GM12864 (cell line): ENCODE data around the gene ABCA3.

Experiments used
- DNase-seq: peaks from one replicate; pipeline ENCODE4 v3.0.0-alpha.2; 2011; ENCODE audit warnings: low read depth
- H3K4me3 ChIP-seq: 2 replicates; pipeline ENCODE4 v1.5.1; 2011; ENCODE audit warnings: mild to moderate bottlenecking, low read depth, low read length, control low read depth
- TF ChIP-seq, protein P1 (sequence below): IDR thresholded peaks from 2 replicates; pipeline ENCODE4 v1.5.1; 2011; ENCODE audit warnings: low read depth, mild to moderate bottlenecking, moderate library complexity, low read length, control low read depth, inconsistent platforms; ENCODE audit errors: missing control alignments

ABCA3 gene

DNA sequence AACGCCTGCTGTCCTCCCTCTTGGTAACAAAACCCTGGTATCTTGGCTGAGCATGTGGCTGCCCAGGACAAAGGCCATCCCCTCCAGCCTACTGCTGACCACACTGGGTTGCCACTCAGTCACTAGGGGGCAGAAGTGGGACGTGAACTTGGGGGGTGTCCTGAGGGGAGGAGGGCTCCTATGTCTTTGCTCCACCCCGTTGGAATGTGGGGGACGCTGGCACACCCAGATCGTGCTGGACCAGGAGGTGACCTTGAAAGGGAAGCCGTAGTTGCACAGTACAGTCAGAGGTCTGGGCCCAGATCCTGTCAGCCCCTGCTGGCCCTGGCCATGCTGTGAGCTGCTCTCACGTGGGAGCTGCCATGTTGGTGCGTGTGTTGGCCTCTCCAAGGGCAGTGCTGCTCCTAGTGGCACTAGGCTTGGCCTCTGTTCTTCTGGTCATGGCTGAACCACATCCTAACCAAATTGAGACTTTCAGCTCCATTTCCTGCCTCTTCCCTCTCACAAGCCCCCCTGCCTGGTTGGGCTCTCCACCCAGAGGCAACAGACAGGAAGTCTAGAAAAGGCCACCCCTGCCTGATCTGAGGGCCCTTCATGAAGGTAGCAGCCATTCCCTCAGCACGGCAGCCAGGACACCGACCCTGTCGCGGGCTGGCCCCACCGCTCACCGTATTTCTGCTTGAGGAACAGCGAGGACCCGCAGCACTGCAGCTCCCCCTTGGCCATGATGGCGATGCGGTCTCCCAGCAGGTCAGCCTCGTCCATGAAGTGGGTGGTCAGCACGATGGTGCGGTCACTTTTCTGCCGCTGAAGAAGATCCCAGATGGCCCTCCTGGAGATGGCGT lies 43.6 kb downstream of the ABCA3 start:
- no peak for DNase-seq
- TF ChIP-seq, protein P1, sequence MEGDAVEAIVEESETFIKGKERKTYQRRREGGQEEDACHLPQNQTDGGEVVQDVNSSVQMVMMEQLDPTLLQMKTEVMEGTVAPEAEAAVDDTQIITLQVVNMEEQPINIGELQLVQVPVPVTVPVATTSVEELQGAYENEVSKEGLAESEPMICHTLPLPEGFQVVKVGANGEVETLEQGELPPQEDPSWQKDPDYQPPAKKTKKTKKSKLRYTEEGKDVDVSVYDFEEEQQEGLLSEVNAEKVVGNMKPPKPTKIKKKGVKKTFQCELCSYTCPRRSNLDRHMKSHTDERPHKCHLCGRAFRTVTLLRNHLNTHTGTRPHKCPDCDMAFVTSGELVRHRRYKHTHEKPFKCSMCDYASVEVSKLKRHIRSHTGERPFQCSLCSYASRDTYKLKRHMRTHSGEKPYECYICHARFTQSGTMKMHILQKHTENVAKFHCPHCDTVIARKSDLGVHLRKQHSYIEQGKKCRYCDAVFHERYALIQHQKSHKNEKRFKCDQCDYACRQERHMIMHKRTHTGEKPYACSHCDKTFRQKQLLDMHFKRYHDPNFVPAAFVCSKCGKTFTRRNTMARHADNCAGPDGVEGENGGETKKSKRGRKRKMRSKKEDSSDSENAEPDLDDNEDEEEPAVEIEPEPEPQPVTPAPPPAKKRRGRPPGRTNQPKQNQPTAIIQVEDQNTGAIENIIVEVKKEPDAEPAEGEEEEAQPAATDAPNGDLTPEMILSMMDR = peak; percentile 57
- no peak overlapping the region for H3K4me3 ChIP-seq

DNA sequence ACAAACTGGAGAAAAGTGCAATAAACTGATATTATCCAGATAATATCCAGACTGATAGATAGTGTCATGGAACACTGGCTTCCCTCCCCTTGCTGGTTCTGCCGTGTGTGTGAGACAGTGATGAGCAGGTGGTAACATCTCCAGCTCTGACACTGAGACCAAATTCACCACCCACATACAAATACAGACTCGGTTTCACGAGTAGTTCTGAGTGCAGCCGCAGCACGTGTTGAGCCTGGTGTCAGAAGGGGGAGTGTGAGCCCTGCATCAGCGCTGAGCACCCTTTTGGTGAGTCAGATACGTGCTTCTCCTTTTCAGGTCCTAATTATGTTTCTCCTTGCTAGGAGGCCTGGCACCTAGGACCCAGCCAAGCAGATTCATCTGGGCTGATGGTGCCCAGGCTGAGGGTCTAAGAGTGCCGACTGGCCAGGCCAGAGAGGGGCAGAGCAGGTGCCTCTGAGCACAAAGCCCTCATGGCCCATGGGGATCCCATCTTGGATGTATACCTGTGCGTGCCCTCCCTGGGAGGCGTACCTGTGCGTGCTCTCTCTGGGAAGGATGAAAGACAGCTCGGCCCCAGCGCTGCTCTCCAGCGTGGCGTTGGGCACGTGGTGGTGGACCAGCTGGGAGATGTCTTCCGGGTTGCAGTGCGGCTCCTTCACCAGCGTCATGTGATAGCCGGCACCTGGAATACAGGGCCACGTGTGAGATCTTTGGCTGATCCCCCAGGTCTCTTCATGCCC lies 45.3 kb downstream of the ABCA3 start:
- peak; percentile 57 for DNase-seq
- TF ChIP-seq, protein P1 = no peak
- no peak overlapping the region for H3K4me3 ChIP-seq

DNA sequence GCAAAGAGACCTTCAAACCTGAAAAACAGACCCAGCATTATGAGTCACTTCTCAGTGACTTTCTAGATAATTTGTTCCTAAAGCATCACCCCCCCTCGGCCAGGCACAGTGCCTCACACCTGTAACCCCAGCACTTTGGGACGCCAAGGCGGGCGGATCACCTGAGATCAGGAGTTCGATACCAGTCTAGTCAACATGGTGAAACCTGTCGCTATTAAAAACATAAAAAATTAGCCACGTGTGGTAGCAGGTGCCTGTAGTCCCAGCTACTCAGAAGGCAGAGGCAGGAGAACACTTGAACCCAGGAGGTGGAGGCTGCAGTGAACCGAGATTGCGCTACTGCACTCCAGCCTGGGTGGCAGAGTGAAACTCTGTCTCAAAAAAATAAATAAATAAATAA lies 48.3 kb downstream of the ABCA3 start:
- TF ChIP-seq, protein P1 = no peak
- H3K4me3 ChIP-seq = no peak overlapping the region
- DNase-seq = no peak

DNA sequence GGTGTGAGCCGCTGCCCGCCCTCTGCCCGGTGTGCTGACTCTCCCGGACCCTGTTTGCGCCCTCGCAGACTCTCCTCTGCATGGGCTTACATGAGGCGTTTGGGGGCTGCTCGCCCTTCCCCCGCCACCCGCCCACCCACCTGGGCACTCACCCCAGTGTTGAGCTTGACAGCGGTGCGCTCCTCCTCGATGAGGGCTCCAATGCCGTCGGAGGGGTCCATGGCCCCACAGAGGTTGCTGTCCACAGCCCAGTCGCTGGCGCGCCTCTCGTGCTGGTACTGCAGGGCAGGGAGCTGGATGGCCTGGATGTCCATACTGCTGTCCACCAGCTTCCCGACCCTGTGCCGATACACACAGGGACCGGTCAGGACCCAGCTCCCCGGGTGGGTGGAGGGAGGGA lies 51.2 kb downstream of the ABCA3 start:
- DNase-seq = no peak
- no peak overlapping the region for H3K4me3 ChIP-seq
- TF ChIP-seq, protein P1 = no peak

DNA sequence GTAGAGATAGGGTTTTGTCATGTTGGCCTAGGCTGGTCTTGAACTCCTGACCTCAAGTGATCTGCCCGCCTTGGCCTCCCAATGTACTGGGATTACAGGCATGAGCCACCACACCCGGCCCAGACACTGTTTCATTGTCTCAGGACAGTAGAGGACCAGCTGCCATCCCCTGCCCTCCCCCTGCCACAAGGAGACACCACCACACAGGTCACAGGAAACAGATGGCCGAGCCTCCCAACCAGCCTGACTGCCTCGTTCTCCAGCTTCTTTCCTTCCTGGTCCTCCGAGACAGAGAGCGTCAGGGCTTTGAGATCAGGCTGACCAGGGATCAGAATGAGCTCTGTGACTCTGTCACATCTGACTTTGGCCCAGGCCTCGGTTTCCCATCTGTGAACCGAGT lies 51.8 kb downstream of the ABCA3 start:
- no peak overlapping the region for H3K4me3 ChIP-seq
- TF ChIP-seq, protein P1 = no peak
- DNase-seq = no peak

DNA sequence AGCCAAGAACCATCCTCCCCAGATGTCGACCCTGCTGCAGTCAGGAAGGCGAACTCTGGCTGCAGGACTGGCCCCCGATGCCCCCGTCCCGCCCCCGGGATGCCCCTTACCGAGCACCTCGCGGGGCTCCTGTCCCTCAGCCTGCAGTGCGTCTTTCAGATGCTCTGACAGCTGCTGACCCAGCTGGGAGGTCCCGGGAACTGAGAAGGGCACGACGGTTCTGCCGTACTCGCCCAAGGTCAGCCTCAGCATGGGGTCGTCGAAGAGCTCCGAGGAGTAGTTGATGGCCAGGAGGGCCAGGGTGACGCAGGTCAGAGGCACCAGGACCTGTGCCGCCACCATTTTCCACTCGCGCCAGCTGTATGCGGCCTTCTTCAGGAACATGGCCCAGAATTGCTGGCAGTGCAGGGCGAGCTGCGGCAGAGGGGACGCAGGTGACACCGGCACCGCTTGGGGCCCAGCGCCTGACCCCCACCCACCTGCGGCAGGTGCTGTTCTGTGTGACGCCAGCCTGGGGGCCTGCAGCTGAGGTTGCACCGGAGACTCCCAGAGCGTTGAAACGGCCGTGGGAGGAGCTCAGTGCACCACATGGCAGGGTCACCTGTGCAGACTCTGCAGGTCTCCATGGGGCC lies 52.5 kb downstream of the ABCA3 start:
- H3K4me3 ChIP-seq = no peak overlapping the region
- TF ChIP-seq, protein P1 = no peak
- DNase-seq = no peak
